Activated CD4-positive, alpha-beta T cell treated with anti-CD3 and anti-CD28 coated beads, Interleukin-2, amount 50 U/mL, for 48 hours (primary cell): Measurements from ENCODE around the gene MAP4.
"Not testable (repeated sequence)": the region's sequence is repeated elsewhere in the genome, so short reads cannot be mapped to it uniquely, and the experiment has no call there.

Source experiments
- DNase-seq, 2 experiments: peaks; one replicate each; pipeline ENCODE4 v3.0.0-alpha.2; 2020

MAP4 gene

DNA sequence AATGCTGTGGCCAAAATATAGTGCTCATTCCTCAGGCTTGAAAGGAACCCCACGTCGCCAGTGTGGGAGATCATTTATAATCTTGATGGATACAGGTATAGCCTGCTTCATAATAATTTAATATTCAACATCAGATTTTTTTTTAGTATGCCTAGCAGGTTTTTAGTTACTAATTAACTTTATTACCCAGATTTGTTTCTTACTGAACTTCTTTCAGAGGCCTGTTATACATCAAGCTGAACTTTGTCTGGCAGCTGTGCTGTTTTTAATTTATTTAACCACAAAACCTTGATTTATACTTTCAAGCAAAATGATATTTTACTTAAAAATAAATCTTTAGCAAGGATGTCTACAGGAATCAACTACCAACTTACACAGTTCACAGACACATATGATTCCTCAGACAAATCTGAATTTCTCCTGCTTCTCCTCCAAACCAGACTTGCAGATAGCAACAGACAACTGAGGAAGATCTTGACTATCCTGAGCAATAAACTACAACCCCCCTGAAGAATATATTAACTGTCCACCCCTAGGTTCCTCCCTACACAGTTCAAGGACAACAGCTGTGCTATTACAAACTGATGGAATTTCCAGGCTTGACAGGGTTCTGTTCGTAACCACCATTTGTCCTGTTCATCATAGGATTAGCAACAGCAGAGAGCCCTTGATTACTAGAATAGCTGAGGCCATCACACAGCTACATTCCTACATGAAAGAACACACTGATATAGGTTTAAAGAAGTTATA lies 610 bp downstream of the MAP4 start:
- DNase-seq: no peak

DNA sequence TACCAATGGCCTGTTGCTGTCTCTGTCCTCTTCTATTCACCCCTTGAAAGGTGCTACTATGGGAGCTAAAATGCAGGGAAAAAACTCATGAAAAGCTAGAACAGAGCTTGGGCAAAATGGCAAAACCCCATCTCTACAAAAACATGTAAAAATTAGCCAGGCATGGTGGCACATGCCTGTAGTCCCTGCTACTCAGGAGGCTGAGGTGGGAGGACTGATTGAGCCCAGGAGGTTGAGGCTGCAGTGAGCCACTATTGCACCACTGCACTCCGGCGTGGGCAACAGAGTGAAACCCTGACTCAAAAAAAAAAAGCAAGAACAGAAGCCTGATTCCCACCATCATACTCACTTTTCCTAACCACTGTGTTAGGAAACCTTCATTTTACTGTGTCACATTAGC lies 1.9 kb downstream of the MAP4 start:
- no peak for DNase-seq

DNA sequence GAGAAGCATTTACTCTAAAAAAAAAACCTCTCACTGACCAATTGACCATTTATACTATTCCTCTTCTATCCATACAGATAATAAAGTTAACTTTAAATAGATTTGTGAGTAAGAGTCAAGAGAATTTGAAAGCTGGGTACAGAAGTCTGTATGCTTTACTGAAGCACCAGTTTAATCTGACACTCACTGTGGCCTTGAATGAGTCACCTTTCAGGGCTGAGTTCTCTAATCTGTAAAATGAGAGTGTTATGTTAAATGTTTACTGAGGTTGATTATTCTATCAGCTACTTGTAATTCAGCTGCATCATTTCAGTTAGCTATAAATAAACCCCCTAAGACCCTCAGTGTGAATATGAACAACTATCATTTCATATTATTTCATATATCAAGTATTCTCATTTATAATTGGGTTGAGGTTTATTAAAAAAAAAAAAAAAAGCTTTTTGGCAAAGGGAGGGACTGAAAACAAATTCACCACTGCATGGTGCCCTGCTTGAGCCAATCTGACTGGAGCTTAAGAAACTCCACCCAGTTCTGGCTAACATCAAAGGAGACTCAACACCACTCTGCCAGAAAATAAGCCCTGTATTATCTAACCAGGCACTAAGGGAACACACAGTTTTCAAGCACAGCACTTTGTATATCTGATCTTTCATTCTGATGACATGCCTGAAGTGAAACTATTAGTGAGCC lies 2.8 kb downstream of the MAP4 start:
- DNase-seq: no peak

DNA sequence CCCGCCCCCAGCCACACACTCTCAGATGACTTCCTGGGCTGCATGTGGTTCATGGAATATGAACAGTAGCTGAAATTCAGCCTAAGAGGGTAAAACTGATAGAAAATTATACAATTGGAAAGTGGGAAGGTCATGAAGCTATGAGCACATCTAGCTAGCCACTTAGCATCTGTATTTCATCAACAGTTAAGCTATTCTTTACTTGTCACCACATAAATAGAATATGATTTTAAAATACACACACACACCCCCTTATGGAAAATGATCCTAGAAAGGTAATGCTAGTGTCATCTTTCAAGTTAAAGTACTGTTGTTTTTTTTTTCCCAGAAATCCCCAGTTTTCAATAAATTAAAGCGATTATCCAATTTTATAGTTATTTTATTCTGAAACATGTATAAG lies 3.6 kb downstream of the MAP4 start:
- DNase-seq: no peak

DNA sequence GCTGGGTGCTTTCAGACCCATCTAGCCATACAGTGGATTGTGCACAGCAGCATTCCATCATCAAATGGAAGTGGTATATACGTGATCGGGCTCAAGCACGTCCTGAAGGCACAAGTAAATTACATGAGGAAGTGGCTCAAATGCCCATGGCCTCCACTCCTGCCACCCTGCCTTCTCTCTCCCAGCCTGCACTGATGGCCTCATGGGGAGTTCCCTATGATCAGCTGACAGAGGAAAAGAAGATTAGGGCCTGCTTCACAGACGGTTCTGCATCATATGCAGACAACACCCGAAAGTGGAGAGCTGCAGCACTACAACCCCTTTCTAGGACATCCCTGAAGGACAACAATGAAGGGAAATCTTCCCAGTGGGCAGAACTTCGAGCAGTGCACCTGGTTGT lies 8.2 kb downstream of the MAP4 start:
- DNase-seq: not testable (repeated sequence)

DNA sequence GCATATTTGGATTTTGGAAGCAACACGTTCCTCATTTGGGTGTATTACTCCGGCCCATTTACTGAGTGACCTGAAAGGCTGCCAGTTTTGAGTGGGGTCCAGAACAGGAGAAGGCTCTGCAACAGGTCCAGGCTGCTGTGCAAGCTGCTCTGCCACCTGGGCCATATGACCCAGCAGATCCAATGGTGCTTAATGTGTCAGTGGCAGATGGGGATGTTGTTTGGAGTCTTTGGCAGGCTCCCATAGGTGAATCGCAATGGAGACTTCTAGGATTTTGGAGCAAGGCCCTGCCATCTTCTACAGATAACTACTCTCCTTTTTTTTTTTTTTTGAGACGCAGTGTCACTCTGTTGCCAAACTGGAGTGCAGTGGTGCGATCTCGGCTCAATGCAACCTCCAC lies 8.9 kb downstream of the MAP4 start:
- DNase-seq: not testable (repeated sequence)

DNA sequence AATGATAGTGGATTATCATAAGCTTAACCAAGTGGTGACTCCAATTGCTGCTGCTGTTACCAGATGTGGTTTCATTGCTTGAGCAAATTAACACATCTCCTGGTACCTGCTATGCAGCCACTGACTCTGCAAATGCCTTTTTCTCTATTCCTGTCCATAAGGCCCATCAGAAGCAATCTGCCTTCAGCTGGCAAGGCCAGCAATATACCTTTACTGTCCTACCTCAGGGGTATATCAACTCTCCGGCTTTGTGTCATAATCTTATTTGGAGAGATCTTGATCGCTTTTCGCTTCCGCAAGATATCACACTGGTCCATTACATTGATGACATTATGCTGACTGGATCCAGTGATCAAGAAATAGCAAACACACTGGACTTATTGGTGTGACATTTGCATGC lies 9.4 kb downstream of the MAP4 start:
- DNase-seq: not testable (repeated sequence)

DNA sequence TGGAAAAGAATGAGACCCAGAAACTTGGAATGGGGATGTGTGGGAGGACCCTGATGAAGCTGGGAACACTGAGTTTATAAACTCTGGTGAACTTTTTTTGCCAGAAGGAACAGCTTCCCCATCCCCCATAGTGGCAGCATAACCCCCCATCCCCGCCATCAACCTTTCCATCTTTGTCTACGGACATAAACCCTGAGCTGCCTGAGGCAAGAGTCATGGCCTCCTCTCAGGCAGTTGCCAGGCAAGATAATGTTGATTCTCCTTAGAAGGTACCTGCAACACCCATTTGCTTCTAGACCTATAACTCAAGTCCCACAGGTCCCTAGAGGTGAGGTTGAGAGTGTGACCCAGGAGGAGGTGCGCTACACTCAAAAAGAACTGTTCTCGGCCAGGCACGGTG lies 11.5 kb downstream of the MAP4 start:
- no peak for DNase-seq

DNA sequence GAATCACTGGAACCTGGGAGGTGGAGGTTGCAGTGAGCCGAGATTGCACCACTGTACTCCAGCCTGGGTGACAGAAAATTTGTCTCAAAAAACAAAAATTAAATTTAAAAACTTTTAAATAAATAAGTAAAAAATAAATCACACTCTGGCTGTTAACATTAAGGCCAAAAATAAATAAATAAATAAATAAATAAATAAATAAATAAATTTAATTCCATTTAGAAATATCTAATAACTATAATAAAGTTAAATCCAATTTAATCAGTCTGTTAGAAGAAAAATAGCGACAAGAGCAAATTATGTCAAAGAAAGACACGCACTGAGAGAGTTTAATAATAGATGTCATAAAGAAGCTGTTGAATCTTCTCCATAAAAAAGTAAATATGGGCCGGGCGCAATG lies 13.4 kb downstream of the MAP4 start:
- no peak for DNase-seq

DNA sequence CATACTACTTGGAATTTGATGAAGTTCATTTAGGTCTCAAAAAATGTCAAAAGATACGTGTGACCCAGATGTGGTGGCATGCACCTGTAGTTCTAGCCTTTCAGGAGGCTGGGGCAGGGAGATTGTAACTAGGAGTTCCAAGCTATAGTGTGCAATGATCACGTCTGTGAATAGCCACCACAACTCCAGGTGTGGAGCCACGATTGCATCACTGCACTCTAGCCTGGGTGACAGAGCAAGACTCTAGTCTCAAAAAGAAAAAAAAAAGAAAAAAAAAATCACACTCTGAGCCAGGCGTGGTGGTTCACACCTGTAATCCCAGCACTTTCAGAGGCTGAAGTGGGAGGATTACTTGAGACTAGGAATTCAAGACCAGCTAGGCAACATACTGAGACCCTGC lies 14.2 kb downstream of the MAP4 start:
- DNase-seq: no peak

DNA sequence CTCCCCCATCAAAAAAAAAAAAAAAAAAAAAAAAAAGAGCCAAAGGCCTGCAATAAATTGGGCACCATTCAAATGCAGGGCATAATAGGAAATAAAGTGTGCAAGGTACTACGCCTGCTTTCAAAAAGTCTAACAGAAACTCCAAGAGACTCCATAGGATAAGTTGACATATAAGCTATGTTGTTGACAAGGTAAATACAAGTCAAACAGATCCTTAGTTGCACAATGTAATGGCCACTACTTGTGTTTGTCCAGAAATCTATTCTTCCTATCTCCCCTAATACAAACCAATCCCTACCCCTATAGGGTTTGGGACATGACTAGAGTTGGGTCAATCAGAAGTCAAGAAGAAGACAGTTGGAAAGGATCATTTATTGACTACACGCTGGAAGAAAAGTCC lies 16.0 kb downstream of the MAP4 start:
- DNase-seq: no peak

DNA sequence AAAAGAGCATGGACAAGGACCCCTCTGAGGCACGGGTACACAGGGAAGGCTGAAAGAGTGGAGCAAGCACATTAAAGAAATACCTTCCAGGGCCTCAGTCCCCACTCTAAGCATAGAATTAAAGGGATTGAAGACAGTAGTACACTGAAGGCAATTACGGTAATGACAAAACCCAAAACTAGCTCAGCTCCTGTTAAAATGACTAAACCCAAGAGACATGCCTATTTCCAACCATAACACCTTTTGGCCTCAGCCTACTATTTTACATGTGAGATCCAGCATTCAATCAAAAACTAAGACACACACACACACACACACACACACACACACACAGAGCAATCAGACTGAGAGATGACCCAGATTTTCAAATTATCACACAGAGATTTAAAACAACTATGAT lies 19.8 kb downstream of the MAP4 start:
- no peak for DNase-seq

DNA sequence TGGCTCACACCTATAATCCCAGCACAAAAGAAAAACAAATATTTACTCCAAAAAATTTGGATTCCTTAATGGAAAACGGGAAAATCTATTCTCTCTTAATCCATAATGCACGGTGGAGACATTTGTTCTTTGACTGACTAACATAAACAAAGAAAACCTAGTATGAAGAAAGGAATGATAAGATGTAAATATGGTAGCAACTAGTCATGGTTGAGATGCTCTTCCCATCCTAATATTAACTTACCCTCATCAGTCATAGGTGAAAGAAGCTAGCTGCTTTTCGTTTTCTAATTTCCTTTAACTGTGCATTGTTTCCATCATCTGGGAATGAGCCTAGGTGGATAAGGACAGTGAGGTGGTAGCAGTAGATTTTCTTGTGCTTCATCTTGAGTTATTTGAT lies 22.0 kb downstream of the MAP4 start:
- DNase-seq: no peak

DNA sequence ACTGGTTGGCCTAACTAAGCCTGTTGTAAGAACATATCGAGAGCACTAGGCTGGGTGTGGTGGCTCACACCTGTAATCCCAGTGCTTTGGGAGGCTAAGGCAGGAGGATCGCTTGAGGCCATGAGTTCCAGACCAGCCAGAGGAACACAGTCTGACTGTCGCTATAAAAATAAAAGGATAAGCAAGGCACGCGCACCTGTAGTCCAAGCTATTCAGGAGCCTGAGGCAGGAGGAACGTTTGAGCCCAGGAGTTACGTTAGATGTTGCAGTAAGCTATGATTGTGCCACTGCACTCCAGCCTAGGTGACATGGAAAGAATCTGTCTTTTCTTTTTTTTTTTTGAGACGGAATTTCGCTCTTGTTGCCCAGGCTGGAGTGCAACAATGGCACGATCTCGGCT lies 24.9 kb downstream of the MAP4 start:
- no peak for DNase-seq

DNA sequence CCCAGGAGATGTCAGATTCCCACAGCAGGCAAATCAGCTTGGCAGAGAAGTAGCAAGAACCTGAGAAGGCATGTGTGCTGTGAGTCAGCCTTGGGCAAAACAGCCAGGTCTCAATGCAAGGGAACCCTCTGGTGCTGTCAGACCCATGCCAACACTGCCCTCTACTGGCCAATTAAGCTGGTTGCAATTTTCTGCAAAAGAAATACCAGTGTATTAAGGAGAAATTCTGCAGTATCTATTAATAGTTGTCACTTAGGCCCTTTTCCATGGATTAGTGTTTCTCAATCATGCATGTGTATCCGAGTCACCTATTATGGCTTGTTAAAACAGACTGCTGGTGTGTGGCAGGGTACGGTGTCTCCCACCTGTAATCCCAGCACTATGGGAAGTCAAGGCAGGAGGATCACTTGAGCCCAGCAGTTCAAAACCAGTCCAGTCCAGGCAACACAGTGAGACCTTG lies 26.2 kb downstream of the MAP4 start:
- peak; percentile 65 to 69 for DNase-seq

DNA sequence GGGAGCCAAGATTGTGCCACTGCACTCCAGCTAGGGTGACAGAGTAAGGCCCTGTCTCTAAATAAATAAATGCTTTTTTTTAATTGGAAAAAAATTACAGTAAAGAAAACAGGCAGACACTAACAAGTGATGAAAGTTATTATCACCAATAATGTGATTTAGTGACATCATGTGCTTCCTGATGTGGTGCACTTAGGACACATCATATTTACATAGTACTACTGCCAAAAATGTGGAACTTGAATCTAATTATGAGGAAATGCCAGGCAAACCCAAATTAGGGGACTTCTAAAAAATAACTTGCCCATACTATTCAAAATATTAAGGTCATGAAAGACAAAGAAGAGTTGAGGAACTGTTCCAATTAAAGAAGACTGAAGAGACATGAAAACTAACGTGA lies 30.8 kb downstream of the MAP4 start:
- DNase-seq: no peak

DNA sequence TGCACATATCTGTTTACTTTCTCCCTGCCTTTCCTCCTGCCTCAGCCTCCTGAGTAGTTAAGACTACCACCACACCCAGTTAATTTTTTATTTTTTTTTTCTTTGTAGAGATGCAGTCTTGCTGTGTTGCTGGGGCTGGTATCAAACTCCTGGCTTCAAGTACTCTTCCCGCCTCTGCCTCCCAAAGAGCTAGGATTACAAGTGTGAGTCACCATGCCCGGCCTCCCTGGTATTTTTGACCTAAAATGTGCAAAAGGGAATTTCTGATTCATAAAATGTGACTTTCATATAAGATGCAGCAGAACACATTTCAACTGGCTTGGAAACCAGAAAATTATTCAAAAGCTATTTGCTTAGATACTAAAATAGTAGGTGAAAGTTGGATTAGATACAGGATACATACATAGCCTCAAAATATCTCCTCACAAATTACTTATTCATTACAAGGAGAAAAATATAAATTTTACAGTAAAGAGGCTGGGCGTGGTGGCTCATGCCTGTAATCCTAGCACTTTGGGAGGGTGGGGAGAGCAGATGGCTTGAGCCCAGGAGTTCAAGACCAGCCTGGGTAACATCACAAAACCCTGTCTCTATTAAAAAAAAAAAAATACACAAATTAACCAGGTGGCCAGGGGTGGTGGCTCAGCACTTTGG lies 32.0 kb downstream of the MAP4 start:
- no peak for DNase-seq

DNA sequence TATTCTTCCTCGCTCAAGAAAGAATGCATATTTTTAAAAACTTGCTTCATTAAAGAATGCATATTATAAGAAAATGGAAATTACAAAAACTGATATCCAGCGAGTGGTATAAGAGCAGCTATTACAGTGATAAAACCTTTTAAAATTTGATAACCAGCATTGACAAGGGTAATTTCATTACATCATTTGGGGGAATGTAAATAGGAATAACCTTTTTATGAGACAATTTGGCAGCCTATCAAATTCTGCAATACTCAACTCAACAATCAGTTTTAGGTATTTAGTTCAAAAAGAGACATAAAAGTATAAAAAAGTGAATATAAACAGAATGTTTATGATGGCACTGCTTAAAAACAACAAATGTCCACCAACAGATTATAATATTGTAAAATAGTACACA lies 35.4 kb downstream of the MAP4 start:
- no peak for DNase-seq

DNA sequence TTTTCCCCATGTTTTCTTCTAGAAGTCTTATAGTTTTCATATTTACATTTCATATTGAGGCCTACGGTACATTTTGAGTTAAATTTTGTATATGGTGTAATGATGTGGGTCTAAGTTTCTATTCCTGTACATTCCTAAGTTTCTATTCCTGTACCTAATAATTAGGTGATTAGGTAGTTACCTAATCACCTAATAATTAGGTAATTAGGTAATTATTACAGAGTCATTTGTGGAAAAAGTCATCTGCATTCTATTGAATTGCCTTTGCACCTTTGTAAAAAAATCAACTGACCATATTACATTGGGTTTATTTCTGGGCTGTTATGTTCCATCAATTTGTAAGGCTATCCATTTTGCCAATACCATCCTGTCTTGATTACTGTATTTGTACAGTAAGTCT lies 37.1 kb downstream of the MAP4 start:
- DNase-seq: no peak

DNA sequence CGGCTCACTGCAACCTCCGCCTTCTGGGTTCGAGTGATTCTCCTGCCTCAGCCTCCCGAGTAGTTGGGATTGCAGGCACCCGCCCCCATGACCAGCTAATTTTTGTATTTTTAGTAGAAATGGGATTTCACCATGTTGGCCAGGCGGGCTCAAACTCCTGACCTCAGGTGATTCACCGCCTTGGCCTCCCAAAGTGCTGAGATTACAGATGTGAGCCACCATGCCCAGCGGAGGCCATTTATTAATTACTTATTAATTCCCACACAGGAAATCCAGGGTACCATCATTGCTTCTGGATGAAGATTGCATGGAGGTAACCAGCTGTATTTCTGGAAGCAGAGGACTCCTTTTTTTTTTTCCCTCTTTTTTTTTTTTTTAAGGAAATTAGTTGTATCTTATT lies 37.8 kb downstream of the MAP4 start:
- DNase-seq: no peak

DNA sequence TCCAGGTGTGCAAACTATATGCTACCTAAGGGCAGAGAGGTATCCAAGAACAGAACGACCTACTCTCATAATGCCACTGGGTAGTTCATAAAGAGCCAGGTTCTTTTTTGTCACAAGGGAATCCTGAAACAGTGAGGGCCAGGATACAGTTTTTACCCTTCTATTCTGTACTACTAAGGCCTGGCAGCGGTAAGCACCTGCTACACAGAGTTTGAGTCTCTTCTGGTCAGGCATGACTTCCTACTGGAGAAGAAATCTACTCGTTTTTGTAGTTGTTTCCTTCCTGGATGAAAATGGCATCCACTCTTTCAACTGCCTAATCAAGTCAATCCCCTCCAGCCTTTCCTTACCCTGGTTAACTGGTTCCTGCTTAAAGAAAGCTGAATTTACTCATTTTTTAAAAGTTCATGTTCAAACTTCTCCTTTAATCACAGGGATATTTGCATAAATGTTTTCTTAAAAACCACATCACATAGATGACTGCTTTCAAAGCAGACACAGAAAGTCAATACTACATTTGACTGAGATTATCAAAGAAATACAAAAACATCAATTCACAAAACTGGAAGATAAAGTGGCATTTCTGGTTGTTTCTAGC lies 40.0 kb downstream of the MAP4 start:
- DNase-seq: no peak

DNA sequence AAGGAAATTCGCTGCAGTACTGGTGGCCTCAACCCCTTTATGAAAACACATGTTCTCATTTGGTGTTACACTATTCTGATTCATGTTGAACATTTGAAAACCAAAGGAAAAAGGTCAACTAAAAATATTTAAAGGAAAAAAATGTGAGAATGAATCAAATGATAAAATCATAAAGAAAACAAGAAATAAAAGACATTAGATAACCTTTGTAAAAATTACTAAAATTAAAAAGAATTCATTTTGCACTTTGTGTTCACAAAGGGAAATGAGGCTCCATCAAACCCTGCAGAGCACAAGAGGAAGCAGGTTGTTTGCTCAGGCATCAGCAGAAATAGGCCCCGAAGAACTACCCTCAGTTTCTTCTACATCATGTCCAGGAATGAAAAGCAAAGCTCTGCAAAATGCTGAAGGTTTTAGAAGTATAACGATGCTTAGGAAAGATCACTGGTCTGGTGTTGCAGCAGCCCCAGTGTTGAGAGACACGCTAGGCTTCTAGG lies 41.2 kb downstream of the MAP4 start:
- DNase-seq: no peak

DNA sequence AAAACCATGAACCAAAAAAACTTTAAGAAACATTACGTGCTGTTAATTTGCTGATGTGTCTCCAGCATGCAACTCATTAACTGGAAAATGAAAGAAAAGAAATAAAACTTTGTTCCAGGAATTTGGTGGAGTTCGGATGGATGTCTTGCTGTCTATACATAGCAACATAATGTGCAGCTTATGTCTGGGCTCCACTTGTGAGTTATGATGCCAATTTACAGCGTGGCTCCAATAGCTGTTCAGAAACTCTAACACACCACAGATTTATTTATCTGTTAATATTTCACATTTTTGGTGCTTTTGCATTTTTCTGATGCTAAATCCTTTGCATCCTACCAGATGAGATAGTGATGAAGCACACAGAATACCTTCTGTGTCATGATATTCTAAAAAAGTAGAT lies 45.1 kb downstream of the MAP4 start:
- no peak for DNase-seq

DNA sequence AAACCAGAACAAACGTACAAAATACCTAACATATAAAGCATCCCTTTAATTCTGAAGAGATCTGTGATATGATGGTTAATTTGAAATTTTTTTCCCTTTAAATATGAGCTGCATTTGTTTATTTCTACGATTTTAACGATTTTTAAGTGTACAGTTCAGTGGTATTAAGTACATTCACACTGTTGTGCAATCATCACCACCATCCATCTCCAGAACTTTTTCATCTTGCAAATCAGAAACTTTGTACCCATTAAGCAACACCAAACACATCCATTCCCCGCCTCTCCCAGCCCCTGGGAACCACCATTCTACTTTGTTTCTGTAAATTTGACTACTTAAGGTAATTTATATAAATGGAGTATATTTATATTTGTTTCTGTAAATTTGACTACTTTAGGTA lies 51.5 kb downstream of the MAP4 start:
- no peak for DNase-seq
